GM23338 (cell line): ENCODE results near the gene IL1RN. TPM values are rescaled to one million over a fixed set of nuclear protein-coding genes. Genes with fewer than 3 reads are reported as not detected.

ENCODE experiments used
- ATAC-seq: fragments of 200-7000 bp; cut with Tn5 transposase; 3 replicates; pipeline ENCODE4 v1.9.1; 2020
- DNase-seq: peaks from one replicate; pipeline ENCODE4 v3.0.0-alpha.2; 2015; ENCODE audit warnings: low spot score
- H2AFZ ChIP-seq: fragments of 200-600 bp; sonication (generic); 2 replicates; pipeline ENCODE4 v1.8.0; 2016; ENCODE audit warnings: antibody characterized with exemption, mild to moderate bottlenecking, moderate library complexity
- H3F3A ChIP-seq: fragments of 200-600 bp; sonication (generic); replicated peaks from 2 replicates; pipeline ENCODE4 v1.8.0; 2017; ENCODE audit warnings: antibody characterized with exemption, mixed run types, low read depth
- H3K27ac ChIP-seq: fragments of 200-600 bp; sonication (generic); 2 replicates; pipeline ENCODE4 v1.6.1; 2016; ENCODE audit warnings: low read depth
- H3K27me3 ChIP-seq: fragments of 200-600 bp; sonication (generic); 2 replicates; pipeline ENCODE4 v1.8.0; 2016; ENCODE audit warnings: mild to moderate bottlenecking, mixed run types, moderate library complexity; ENCODE audit not compliant: insufficient read depth
- H3K36me3 ChIP-seq: fragments of 200-600 bp; sonication (generic); 2 replicates; pipeline ENCODE4 v1.8.0; 2016; ENCODE audit warnings: mild to moderate bottlenecking; ENCODE audit not compliant: insufficient read depth
- H3K4me1 ChIP-seq: fragments of 200-600 bp; sonication (generic); 2 replicates; pipeline ENCODE4 v1.8.0; 2016; ENCODE audit warnings: mild to moderate bottlenecking, moderate library complexity; ENCODE audit not compliant: insufficient read depth
- H3K4me2 ChIP-seq: fragments of 200-600 bp; sonication (generic); 2 replicates; pipeline ENCODE4 v1.7.1; 2017; ENCODE audit warnings: mixed run types
- H3K4me3 ChIP-seq: fragments of 200-600 bp; sonication (generic); 2 replicates; pipeline ENCODE4 v1.6.1; 2016; ENCODE audit warnings: mixed run types
- H3K79me2 ChIP-seq: fragments of 200-600 bp; sonication (generic); replicated peaks from 2 replicates; pipeline ENCODE4 v1.8.0; 2017; ENCODE audit warnings: mild to moderate bottlenecking; ENCODE audit not compliant: insufficient read depth
- H3K9me2 ChIP-seq: fragments of 200-600 bp; sonication (generic); 2 replicates; pipeline ENCODE4 v1.8.0; 2017; ENCODE audit not compliant: insufficient read depth
- H4K20me1 ChIP-seq: fragments of 200-600 bp; sonication (generic); replicated peaks from 2 replicates; pipeline ENCODE4 v1.8.0; 2017; ENCODE audit warnings: mild to moderate bottlenecking; ENCODE audit not compliant: insufficient read depth
- H3K27ac Mint-ChIP-seq: 2 replicates; pipeline ENCODE4 v1.8.0; 2020; ENCODE audit warnings: inconsistent platforms, mild to moderate bottlenecking, moderate library complexity, mixed read lengths
- H3K27me3 Mint-ChIP-seq: 3 replicates; pipeline ENCODE4 v1.8.0; 2022; ENCODE audit warnings: low read depth, mild to moderate bottlenecking, moderate library complexity, mixed read lengths, inconsistent platforms; ENCODE audit not compliant: insufficient read depth, poor library complexity
- H3K36me3 Mint-ChIP-seq: 3 replicates; pipeline ENCODE4 v1.8.0; 2021; ENCODE audit warnings: low read depth, mild to moderate bottlenecking, inconsistent platforms, moderate library complexity, mixed read lengths
- H3K4me1 Mint-ChIP-seq: 3 replicates; pipeline ENCODE4 v1.8.0; 2020; ENCODE audit warnings: mild to moderate bottlenecking, inconsistent platforms, mixed read lengths
- H3K4me3 Mint-ChIP-seq: 3 replicates; pipeline ENCODE4 v1.8.0; 2021; ENCODE audit warnings: moderate library complexity, mild to moderate bottlenecking, inconsistent platforms, mixed read lengths
- H3K9me3 Mint-ChIP-seq: 3 replicates; pipeline ENCODE4 v1.8.0; 2020; ENCODE audit warnings: moderate library complexity, mild to moderate bottlenecking, inconsistent platforms, mixed read lengths
- CREB1 ChIP-seq: fragments of 250-450 bp; sonication (Bioruptor Pico); IDR thresholded peaks from 2 replicates; pipeline ENCODE4 v1.5.0; 2020; ENCODE audit warnings: low read depth, mild to moderate bottlenecking, moderate library complexity
- EZH2 ChIP-seq: fragments of 200-600 bp; sonication (generic); IDR thresholded peaks from one replicate; pipeline ENCODE4 v1.8.0; 2017; ENCODE audit warnings: antibody characterized with exemption, mild to moderate bottlenecking, low read depth; ENCODE audit not compliant: unreplicated experiment
- EZH2phosphoT487 ChIP-seq: fragments of 200-600 bp; sonication (generic); IDR thresholded peaks from one replicate; pipeline ENCODE4 v1.8.1; 2018; ENCODE audit warnings: antibody characterized with exemption; ENCODE audit not compliant: unreplicated experiment
- JUNB ChIP-seq: IDR thresholded peaks from one replicate; pipeline ENCODE4 v1.6.1; 2016; ENCODE audit warnings: antibody characterized with exemption; ENCODE audit not compliant: unreplicated experiment
- NANOG ChIP-seq: IDR thresholded peaks from 2 replicates; pipeline ENCODE4 v1.6.1; 2016; ENCODE audit warnings: antibody characterized with exemption, borderline replicate concordance
- POLR2AphosphoS5 ChIP-seq: IDR thresholded peaks from 2 replicates; pipeline ENCODE4 v1.6.1; 2016; ENCODE audit warnings: antibody characterized with exemption, low read depth
- REST ChIP-seq: IDR thresholded peaks from one replicate; pipeline ENCODE4 v1.6.1; 2018; ENCODE audit warnings: antibody characterized with exemption; ENCODE audit not compliant: unreplicated experiment
- STAT1 ChIP-seq: IDR thresholded peaks from one replicate; pipeline ENCODE4 v1.6.1; 2016; ENCODE audit warnings: antibody characterized with exemption; ENCODE audit not compliant: unreplicated experiment
- ZNF331 ChIP-seq: fragments of 250-450 bp; sonication (Bioruptor Pico); IDR thresholded peaks from 2 replicates; pipeline ENCODE4 v1.5.0; 2020; ENCODE audit warnings: low read depth, mild to moderate bottlenecking, moderate library complexity
- ZNF462 ChIP-seq: fragments of 250-450 bp; sonication (Bioruptor Pico); IDR thresholded peaks from 2 replicates; pipeline ENCODE4 v1.5.0; 2020; ENCODE audit warnings: mild to moderate bottlenecking, moderate library complexity
- polyA plus RNA-seq: library from polyadenylated mRNA; unstranded; fragments of >200 nt; fragmentation: Nextera tagmentation; extraction: Ambion mirVana; gene quantifications from 2 replicates; pipeline ENCODE4 v1.2.1, GENCODE V29; 2016
- total RNA-seq: library from RNA; depleted of rRNA; stranded (reverse); fragments of >200 nt; shearing (Covaris generic); gene quantifications from 2 replicates; pipeline ENCODE4 v1.2.3, GENCODE V29; 2014
- TF ChIP-seq, protein P1 (sequence below), 2 experiments: fragments of 200-600 bp in 1 of 2; sonication (generic) in 1 of 2; conservative IDR thresholded peaks; 2 replicates each; pipeline versions ENCODE4 v1.5.1 to v1.6.1; 2016 to 2017; ENCODE audit warnings: antibody characterized with exemption in 2 of 2, low read depth in 2 of 2, mild to moderate bottlenecking in 2 of 2, moderate library complexity in 1 of 2
- TF ChIP-seq, protein P2 (sequence below): IDR thresholded peaks from 2 replicates; pipeline ENCODE4 v1.6.1; 2016; ENCODE audit warnings: antibody characterized with exemption

The IL1RN gene
- total and polyA plus RNA-seq, 2 experiments from 2014 or later = not detected

- H3F3A ChIP-seq = no peaks in the 10 kb centered on the region
- H3K27me3 ChIP-seq = peaks cover 21% of the 10 kb centered on the region
These were observed 34.8 kb downstream of the IL1RN start for GRCh38 chr2:113162173-113162572.

More at GRCh38 chr2:113162173-113162572, 34.8 kb downstream of the IL1RN start:
- H3K79me2 ChIP-seq = no peaks in the 10 kb centered on the region
- H3K36me3 Mint-ChIP-seq = no peaks in the 10 kb centered on the region
- peaks cover 20% of the 10 kb centered on the region for H3K4me1 Mint-ChIP-seq
- no peak for ATAC-seq
- no peaks in the 10 kb centered on the region for H3K9me3 Mint-ChIP-seq
- peaks cover 14% of the 10 kb centered on the region for H3K27me3 Mint-ChIP-seq
- H3K27ac Mint-ChIP-seq = no peak overlapping the region
- H3K4me3 Mint-ChIP-seq = no peak overlapping the region
- H3K4me2 ChIP-seq = no peak overlapping the region
- H3K4me1 ChIP-seq = peaks cover 10% of the 10 kb centered on the region
- H4K20me1 ChIP-seq = no peaks in the 10 kb centered on the region
- DNase-seq = no peak
- H2AFZ ChIP-seq = no peak overlapping the region
- H3K4me3 ChIP-seq = no peak overlapping the region
- no peak for TF ChIP-seq CREB1 (CRISPR knock-in tag)
- TF ChIP-seq REST = no peak
- TF ChIP-seq ZNF331 (CRISPR knock-in tag) = no peak
- TF ChIP-seq JUNB = no peak
- TF ChIP-seq, protein P1, sequence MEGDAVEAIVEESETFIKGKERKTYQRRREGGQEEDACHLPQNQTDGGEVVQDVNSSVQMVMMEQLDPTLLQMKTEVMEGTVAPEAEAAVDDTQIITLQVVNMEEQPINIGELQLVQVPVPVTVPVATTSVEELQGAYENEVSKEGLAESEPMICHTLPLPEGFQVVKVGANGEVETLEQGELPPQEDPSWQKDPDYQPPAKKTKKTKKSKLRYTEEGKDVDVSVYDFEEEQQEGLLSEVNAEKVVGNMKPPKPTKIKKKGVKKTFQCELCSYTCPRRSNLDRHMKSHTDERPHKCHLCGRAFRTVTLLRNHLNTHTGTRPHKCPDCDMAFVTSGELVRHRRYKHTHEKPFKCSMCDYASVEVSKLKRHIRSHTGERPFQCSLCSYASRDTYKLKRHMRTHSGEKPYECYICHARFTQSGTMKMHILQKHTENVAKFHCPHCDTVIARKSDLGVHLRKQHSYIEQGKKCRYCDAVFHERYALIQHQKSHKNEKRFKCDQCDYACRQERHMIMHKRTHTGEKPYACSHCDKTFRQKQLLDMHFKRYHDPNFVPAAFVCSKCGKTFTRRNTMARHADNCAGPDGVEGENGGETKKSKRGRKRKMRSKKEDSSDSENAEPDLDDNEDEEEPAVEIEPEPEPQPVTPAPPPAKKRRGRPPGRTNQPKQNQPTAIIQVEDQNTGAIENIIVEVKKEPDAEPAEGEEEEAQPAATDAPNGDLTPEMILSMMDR (conservative IDR thresholded peaks at IDR 0.05; ENCODE audit: low read depth in 2 of 2) = no peak
- TF ChIP-seq NANOG = no peak
- no peak for TF ChIP-seq ZNF462 (CRISPR knock-in tag)
- TF ChIP-seq EZH2 = no peak
- TF ChIP-seq, protein P2, sequence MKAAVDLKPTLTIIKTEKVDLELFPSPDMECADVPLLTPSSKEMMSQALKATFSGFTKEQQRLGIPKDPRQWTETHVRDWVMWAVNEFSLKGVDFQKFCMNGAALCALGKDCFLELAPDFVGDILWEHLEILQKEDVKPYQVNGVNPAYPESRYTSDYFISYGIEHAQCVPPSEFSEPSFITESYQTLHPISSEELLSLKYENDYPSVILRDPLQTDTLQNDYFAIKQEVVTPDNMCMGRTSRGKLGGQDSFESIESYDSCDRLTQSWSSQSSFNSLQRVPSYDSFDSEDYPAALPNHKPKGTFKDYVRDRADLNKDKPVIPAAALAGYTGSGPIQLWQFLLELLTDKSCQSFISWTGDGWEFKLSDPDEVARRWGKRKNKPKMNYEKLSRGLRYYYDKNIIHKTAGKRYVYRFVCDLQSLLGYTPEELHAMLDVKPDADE = no peak
- no peak for TF ChIP-seq STAT1
- TF ChIP-seq POLR2AphosphoS5 = no peak
- TF ChIP-seq EZH2phosphoT487 = no peak
- H3K27ac ChIP-seq = no peak overlapping the region
- no peaks in the 10 kb centered on the region for H3K36me3 ChIP-seq
- H3K9me2 ChIP-seq = no peaks in the 10 kb centered on the region
